IgD-negative memory B cell (primary cell): ENCODE measurements around the gene WTAP. TPM values are rescaled to one million over a fixed set of nuclear protein-coding genes. Genes with fewer than 3 reads are reported as not detected.
"Not testable (repeated sequence)": the region's sequence is repeated elsewhere in the genome, so short reads cannot be mapped to it uniquely, and the experiment has no call there.

ENCODE experiments used
- H3K27ac Mint-ChIP-seq, 3 donors: one replicate each; pipeline ENCODE4 v1.8.0; 2020 to 2022; ENCODE audit warnings: mild to moderate bottlenecking in 3 of 3, mixed read lengths in 3 of 3, moderate library complexity in 1 of 3
- H3K27me3 Mint-ChIP-seq: one replicate; pipeline ENCODE4 v1.8.0; 2021; ENCODE audit warnings: mixed read lengths
- H3K36me3 Mint-ChIP-seq: one replicate; pipeline ENCODE4 v1.8.0; 2020; ENCODE audit warnings: mild to moderate bottlenecking, mixed read lengths
- H3K4me1 Mint-ChIP-seq, 3 donors: one replicate each; pipeline ENCODE4 v1.8.0; 2020 to 2022; ENCODE audit warnings: mixed read lengths in 3 of 3, mild to moderate bottlenecking in 1 of 3
- H3K4me3 Mint-ChIP-seq, 4 donors: one replicate each; pipeline ENCODE4 v1.8.0; 2020 to 2022; ENCODE audit warnings: mild to moderate bottlenecking in 4 of 4, mixed read lengths in 4 of 4, moderate library complexity in 3 of 4
- H3K9me3 Mint-ChIP-seq, 3 donors: one replicate each; pipeline ENCODE4 v1.8.0; 2020 to 2021; ENCODE audit warnings: mixed read lengths in 3 of 3, mild to moderate bottlenecking in 1 of 3
- polyA plus RNA-seq: library from polyadenylated mRNA; unstranded; fragments of 300-500 nt; fragmentation: Illumina TruSeq; gene quantifications from one replicate; pipeline ENCODE4 v1.2.3, GENCODE V29; 2021

WTAP gene
- polyA plus RNA-seq, 1 donor from 2014 or later: 127 TPM

DNA sequence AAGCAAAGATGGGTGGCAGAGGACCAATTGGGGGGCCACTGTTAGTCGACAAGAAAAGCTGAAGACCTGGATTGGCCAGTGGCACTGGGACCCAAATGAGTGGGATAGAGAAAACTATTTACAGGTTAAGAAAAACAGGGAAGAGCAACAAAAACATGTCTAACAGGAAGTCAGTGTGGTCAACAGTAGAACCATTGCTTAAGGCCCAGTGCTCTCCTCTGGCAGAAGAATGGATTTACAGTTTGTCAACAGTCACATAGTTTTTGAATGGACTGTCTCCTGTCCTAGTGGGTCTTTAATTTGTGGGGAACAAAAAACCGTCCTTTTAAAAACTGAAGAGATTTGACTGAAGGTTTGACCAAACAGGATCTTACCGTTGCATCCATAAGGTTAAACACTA is 12.1 kb upstream of the WTAP start:
- Mint-ChIP-seq H3K27me3 (no peaks in the 10 kb centered on the region), H3K27ac (no peak overlapping the region), H3K4me3 (no peak overlapping the region)

DNA sequence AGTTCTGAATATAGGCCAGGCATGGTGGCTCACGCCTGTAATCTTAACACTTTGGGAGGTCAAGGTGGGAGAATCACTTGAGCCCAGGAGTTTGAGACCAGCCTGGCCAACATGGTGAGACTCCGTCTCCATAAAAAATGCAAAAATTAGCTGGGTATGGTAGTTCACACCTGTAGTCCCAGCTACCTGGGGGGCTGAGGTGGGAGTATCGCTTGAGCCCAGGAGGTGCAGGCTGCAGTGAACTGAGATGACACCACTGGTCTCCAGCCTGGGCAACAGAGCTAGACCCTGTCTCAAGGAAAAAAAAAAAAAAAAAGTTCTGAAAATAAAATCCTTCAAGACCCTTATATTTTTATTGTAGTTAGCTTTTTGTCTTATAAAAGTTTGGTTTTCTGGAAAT is 11.7 kb upstream of the WTAP start:
- Mint-ChIP-seq H3K27ac (no peak overlapping the region), H3K4me3 (no peak overlapping the region), H3K4me1 (peaks cover 0 to 5% (median 5%) of the 10 kb centered on the region in 3 donors), H3K27me3 (no peaks in the 10 kb centered on the region), H3K36me3 (no peaks in the 10 kb centered on the region), H3K9me3 (no peaks in the 10 kb centered on the region)

More for the DNA sequence above, 12.1 kb upstream of the WTAP start:
- no peaks in the 10 kb centered on the region for H3K36me3 Mint-ChIP-seq
- peaks cover 0 to 2% (median under 1%) of the 10 kb centered on the region in 3 donors for H3K4me1 Mint-ChIP-seq
- H3K9me3 Mint-ChIP-seq: no peaks in the 10 kb centered on the region

DNA sequence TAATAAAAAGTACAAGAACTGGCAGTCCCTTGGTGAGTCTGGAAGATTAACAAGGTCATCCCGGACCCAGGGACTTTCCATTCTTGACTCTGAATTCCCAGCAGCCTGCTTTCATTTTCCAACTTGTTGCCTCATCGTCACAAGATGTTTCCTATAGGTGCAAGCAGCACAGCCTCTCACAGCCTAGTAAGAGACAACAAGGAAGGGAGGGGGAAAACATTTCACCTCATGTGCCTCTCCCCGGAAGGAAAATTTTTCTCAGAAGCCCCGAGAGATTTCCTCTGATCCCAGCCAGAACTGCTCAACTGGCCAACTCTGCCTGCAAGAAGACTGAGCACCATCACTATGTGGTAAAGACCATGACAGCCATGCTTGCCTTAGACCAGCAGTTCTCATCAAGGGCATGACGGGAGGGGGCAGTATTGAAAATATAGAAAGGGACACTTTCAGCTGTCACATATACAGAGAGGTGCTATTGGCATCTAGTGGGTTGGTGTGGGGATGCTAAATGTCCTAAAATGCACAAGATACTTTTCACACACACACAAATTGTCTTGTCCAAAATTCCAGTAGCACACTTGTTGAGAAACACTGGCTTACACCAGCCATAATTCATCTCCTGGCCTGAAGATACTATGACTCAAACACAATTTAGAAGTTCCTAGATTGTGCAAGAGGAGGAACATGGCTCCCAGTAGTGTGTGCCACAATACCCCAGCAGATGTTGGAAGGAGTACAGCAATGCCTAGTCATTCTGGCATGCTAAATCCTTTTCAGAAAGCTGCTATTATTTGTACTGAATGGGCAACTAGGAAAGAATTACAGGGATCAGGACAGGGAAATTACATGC is 10.8 kb upstream of the WTAP start:
- H3K27ac Mint-ChIP-seq: no peak overlapping the region
- no peaks in the 10 kb centered on the region for H3K36me3 Mint-ChIP-seq
- no peaks in the 10 kb centered on the region for H3K27me3 Mint-ChIP-seq
- H3K4me1 Mint-ChIP-seq: peaks cover 0 to 7% (median 5%) of the 10 kb centered on the region in 3 donors
- H3K9me3 Mint-ChIP-seq: no peaks in the 10 kb centered on the region
- H3K4me3 Mint-ChIP-seq: no peak overlapping the region

DNA sequence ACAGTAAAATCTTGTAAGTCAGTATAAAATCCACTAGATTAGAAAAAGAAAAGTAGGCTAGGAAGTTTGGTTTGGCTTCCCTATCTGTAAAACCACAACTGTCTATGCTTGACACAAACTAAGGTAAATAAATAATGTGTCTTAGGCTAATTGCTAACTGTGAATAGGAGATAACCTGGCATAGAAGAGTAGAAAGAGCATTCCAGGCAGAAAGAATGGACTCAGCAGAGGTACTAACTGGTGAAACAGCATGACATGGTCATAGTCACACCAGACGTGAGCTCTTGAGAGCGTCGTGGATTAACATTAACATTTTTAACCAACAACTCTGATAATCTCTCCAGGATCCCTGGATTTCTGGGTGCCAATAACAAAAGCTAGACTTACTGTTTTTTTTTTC is 8.7 kb upstream of the WTAP start:
- Mint-ChIP-seq H3K4me1 (peaks cover 2 to 18% (median 5%) of the 10 kb centered on the region in 3 donors), H3K4me3 (no peak overlapping the region), H3K27me3 (no peaks in the 10 kb centered on the region), H3K9me3 (no peaks in the 10 kb centered on the region), H3K27ac (no peak overlapping the region), H3K36me3 (no peaks in the 10 kb centered on the region)

GRCh38 chr6:159719287-159719686 is 8.0 kb upstream of the WTAP start:
- Mint-ChIP-seq H3K36me3 (no peaks in the 10 kb centered on the region), H3K27me3 (no peaks in the 10 kb centered on the region), H3K9me3 (no peaks in the 10 kb centered on the region), H3K27ac (no peak overlapping the region), H3K4me1 (peaks cover 2 to 18% (median 7%) of the 10 kb centered on the region in 3 donors), H3K4me3 (no peak overlapping the region)

DNA sequence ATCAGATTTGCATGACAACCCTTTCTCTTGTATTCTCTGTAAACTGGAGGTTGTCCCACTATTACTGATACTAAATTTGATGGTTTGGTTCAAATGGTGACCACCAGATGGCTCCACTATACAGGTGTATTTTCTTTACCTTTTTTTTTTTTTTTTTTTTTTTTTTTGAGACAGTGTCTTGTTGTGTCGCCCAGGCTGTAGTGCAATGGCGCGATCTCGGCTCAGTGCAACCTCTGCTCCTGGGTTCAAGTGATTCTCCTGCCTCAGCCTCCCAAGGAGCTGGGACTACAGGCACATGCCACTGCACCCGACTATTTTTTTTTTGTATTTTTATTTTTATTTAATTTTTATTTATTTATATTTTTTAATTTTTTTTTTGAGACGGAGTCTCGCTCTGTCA is 6.6 kb upstream of the WTAP start:
- Mint-ChIP-seq H3K36me3 (no peaks in the 10 kb centered on the region), H3K4me1 (peaks cover 2 to 18% (median 11%) of the 10 kb centered on the region in 3 donors), H3K9me3 (no peaks in the 10 kb centered on the region), H3K27me3 (no peaks in the 10 kb centered on the region), H3K27ac (peak overlapping the region in 2 of 3 donors; percentile 27 to 35), H3K4me3 (no peak overlapping the region)

DNA sequence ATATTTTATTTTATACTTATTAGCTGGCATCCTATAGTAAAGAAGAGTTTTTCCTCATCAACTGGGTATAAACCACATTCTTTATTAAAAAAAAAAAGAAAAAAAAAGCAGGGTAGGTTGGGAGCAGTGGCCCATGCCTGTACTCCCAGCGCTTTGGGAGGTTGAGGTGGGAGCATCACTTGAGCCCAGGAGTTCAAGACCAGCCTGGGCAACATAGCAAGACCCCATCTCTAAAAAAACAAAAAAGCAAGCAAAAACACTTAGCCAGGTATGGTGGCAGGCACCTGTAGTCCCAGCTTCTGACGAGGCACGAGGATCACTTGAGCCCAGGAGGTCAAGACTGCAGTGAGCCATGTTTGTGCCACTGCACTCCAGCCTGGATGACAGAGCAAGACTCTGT is 5.3 kb upstream of the WTAP start:
- H3K4me1 Mint-ChIP-seq: peaks cover 9 to 31% (median 19%) of the 10 kb centered on the region in 3 donors
- H3K36me3 Mint-ChIP-seq, H3K9me3 Mint-ChIP-seq, H3K27ac Mint-ChIP-seq, H3K4me3 Mint-ChIP-seq, H3K27me3 Mint-ChIP-seq: not testable (repeated sequence)

GRCh38 chr6:159722655-159723054 is 4.7 kb upstream of the WTAP start:
- no peaks in the 10 kb centered on the region for H3K9me3 Mint-ChIP-seq
- no peaks in the 10 kb centered on the region for H3K36me3 Mint-ChIP-seq
- no peaks in the 10 kb centered on the region for H3K27me3 Mint-ChIP-seq
- H3K4me1 Mint-ChIP-seq: peaks cover 9 to 31% (median 19%) of the 10 kb centered on the region in 3 donors
- H3K4me3 Mint-ChIP-seq: peak overlapping the region in 1 of 4 donors; percentile 15
- H3K27ac Mint-ChIP-seq: no peak overlapping the region

DNA sequence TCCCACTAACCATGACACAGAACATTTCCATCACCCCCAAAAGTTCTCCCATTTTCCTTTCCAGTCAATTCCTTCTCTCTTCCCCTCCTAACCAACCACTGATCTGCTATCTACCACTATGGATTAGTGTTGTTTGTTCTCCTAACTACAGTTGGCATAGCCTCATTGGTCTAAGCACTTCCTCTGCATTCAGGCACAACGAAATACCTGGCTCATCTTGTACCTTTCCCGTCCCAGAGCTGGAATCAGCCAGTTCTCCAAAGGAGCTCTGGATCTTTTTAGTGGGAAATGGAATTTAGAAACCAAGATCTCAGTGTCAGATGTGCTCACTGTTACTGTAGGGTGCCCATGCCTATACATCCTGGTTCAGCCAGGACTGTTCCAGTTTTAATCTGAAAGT is 4.0 kb upstream of the WTAP start:
- H3K4me3 Mint-ChIP-seq: peak overlapping the region in 2 of 4 donors; percentile 14 to 15
- no peaks in the 10 kb centered on the region for H3K9me3 Mint-ChIP-seq
- H3K27ac Mint-ChIP-seq: peak overlapping the region in 1 of 3 donors; percentile 68
- peaks cover 9 to 36% (median 19%) of the 10 kb centered on the region in 3 donors for H3K4me1 Mint-ChIP-seq
- no peaks in the 10 kb centered on the region for H3K27me3 Mint-ChIP-seq
- no peaks in the 10 kb centered on the region for H3K36me3 Mint-ChIP-seq

DNA sequence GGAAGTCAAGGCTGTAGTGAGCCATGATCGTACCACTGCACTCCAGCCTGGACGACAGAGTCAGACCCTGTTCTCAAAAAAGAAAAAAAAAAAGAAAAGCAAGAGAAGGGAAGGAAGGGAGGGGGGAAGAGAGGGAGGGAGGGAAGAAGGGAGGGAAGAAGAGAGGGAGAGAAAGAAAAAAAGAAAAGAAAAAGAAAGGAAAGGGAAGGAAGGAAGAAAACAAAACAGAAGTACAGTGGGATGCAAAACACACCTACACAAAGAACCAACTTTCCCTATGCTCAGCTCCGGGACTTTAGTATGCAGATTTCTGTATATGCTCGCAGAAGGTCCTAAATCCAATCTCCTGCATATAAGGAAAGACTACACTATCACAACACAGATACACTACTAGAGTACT is 2.5 kb upstream of the WTAP start:
- no peaks in the 10 kb centered on the region for H3K27me3 Mint-ChIP-seq
- peak overlapping the region in 3 of 4 donors; percentile 45 to 63 (median 57) for H3K4me3 Mint-ChIP-seq

DNA sequence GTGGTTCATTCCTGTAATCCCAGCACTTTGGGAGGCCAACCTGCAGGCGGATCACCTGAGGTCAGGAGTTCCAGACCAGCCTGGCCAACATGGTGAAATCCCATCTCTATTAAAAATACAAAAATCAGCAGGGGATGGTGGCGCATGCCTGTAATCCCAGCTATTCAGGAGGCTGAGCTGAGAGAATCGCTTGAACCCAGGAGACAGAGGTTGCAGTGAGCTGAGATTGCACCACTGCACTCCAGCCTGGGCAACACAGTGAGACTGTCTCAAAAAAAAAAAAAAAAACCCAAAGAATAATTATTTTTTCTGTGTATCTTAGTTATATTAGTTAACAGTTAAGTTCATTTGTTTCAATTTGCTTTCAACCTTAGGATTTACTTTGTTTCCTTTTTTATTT is 2.1 kb upstream of the WTAP start:
- not testable (repeated sequence) for H3K36me3 Mint-ChIP-seq
- peak overlapping the region in 1 of 3 donors; percentile 59 for H3K27ac Mint-ChIP-seq

More for the DNA sequence above, 2.5 kb upstream of the WTAP start:
- Mint-ChIP-seq H3K36me3 (no peaks in the 10 kb centered on the region), H3K9me3 (no peaks in the 10 kb centered on the region), H3K4me1 (peaks cover 22 to 51% (median 25%) of the 10 kb centered on the region in 3 donors), H3K27ac (peak overlapping the region in 2 of 3 donors; percentile 59 to 68)

DNA sequence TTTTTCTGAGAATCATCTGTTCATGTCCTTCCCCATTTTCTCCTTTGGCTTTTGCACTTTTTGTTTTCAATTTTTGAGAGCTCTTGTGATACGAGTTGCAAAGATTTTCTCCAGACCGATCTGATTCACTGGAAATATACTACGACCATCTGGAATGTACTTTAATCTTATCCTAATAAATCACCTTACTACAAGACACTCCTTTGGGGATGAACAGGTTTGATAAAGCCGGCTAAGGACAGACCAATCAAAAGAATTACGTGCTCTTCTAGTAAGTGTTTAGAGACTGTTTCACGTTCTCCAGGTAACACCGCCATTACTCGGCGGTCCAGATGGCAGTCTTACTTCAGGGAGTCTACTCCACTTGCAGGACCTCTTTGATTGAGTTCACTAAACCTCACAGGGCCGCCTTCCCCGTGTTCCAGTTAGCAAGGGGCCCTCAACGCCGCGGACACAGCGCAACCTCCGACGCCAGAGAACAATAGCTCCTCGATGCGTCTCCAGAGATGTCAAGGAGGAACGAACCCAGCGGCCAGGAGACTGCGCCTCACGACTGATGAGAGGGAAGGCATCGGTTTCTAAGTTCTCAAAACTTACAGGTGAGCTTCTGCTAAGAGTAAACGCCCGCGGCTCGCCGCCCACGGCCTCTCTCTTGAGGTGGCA is 920 bp upstream of the WTAP start:
- Mint-ChIP-seq H3K36me3 (no peaks in the 10 kb centered on the region), H3K27ac (peak overlapping the region; percentile 99), H3K9me3 (no peaks in the 10 kb centered on the region), H3K4me3 (peak overlapping the region; percentile 93 to 99 (median 96)), H3K4me1 (peaks cover 30 to 54% (median 31%) of the 10 kb centered on the region in 3 donors), H3K27me3 (no peaks in the 10 kb centered on the region)

More for the DNA sequence above, 2.1 kb upstream of the WTAP start:
- not testable (repeated sequence) for H3K4me3 Mint-ChIP-seq, H3K27me3 Mint-ChIP-seq, H3K9me3 Mint-ChIP-seq
- peaks cover 23 to 53% (median 27%) of the 10 kb centered on the region in 3 donors for H3K4me1 Mint-ChIP-seq

DNA sequence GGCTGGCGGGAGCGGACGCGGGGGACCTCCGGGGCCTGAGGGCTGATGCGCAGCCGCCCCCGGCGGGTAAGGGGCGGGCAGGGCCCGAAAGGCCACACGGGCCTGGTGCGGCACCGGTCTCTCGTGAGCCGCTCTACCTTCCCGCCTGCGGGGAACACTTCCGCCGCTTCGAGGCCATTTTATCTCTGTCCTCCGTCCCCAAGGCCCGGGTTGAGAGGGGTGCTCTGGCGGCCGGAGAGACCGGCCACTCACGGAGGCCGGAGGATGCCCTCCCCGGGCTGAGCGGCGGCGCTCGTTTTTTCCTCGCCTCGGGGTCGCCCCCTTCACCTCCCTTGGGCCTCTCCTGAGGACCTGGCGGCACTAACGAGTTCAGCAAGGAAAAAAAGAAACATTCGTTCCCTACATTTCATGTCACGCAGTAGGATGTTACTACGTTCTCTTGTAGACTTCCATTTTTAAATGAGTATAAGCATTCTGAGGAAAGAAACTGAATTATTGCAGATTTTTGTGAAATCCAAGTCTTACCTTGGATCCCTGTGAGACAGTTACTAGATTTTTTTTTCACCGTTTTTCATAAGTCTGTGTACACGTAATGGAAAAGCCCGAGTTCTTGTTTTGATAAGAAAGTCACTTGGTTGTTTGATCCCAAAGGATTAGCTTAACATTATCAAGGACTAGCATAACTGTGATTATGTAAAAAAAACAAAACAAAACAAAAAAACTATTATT is 575 bp downstream of the WTAP start:
- H3K9me3 Mint-ChIP-seq: no peaks in the 10 kb centered on the region
- no peaks in the 10 kb centered on the region for H3K36me3 Mint-ChIP-seq
- no peaks in the 10 kb centered on the region for H3K27me3 Mint-ChIP-seq
- H3K4me1 Mint-ChIP-seq: peaks cover 38 to 50% (median 40%) of the 10 kb centered on the region in 3 donors
- H3K27ac Mint-ChIP-seq: peak overlapping the region; percentile 90 to 99 (median 95)
- peak overlapping the region; percentile 87 to 98 (median 94) for H3K4me3 Mint-ChIP-seq

DNA sequence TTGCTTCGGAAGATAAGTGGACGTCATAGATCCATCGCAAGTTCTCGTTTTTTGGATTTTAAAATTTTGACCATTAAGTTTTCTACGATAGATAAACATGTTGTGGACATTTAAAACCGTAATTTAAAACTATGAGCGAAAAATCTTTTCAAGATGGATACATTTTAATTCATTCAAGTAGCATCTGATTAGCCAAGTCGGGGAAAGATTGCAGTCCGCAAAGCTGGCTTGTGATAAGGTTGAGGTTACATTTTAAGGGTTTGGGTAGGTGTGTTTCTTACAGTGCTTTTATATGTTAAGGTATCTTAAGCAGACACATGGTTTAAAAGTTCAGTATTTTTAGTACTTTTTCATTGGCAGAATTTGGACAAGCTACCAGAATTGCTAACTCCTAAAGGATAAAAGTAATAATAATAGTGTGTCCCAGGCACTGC is 1.2 kb downstream of the WTAP start:
- Mint-ChIP-seq H3K4me3 (peak overlapping the region; percentile 87 to 98 (median 94)), H3K36me3 (no peaks in the 10 kb centered on the region), H3K27ac (peak overlapping the region; percentile 90 to 99 (median 95)), H3K27me3 (no peaks in the 10 kb centered on the region), H3K9me3 (no peaks in the 10 kb centered on the region), H3K4me1 (peaks cover 38 to 45% (median 40%) of the 10 kb centered on the region in 3 donors)
